HCT116 (cell line): ENCODE measurements around the gene CCDC69. TPM values are rescaled to one million over a fixed set of nuclear protein-coding genes. Genes with fewer than 3 reads are reported as not detected.

ENCODE experiments used
- ATAC-seq: fragments of 200-7000 bp; cut with Tn5 transposase; 2 replicates; pipeline ENCODE4 v1.9.1; 2020; ENCODE audit warnings: mild to moderate bottlenecking, moderate library complexity
- BruUV-seq: library from RNA; stranded (reverse); fragments of 400-500 nt; replicated peaks from 2 replicates; lab custom pipeline; 2021; lab: Mats Ljungman, UMichigan
- CTCF ChIA-PET: fragments of 300-600 bp; sonication (Branson Sonifier 250); formaldehyde crosslinking; loops from one replicate; lab custom pipeline; 2021; ENCODE audit warnings: antibody characterized with exemption; lab: Charles Lee
- POLR2A ChIA-PET: fragments of 300-600, 350-600 bp; sonication (Branson Sonifier 250); formaldehyde crosslinking; loops from one replicate; lab custom pipeline; 2021; ENCODE audit warnings: antibody characterized with exemption; lab: Charles Lee
- RAD21 ChIA-PET, 2 experiments: fragments of 300-600 bp; sonication (Branson Sonifier 250); formaldehyde crosslinking; loops; one replicate each; lab custom pipeline; 2023; ENCODE audit warnings: low total read pairs in 2 of 2; ENCODE audit not compliant: uncharacterized antibody in 2 of 2, unreplicated experiment in 2 of 2, low non-redundant PET in 1 of 2; lab: Charles Lee
- DNase-seq: peaks from one replicate; pipeline ENCODE4 v3.0.0-alpha.2; 2010; ENCODE audit warnings: low read depth, low spot score
- H2AFZ ChIP-seq: fragments of 200-600 bp; shearing (Covaris generic), sonication (generic); 2 replicates; pipeline ENCODE4 v1.6.1; 2017; ENCODE audit warnings: low read depth, mixed run types, mixed read lengths, antibody characterized with exemption, low read length; ENCODE audit not compliant: poor library complexity, severe bottlenecking
- H3K27ac ChIP-seq: 2 replicates; pipeline ENCODE4 v1.5.1; 2012; ENCODE audit warnings: low read depth, low read length
- H3K27me3 ChIP-seq: fragments of 200-600 bp; sonication (generic); 2 replicates; pipeline ENCODE4 v1.6.1; 2016; ENCODE audit warnings: mixed run types, low read length, mixed read lengths; ENCODE audit not compliant: insufficient read depth
- H3K36me3 ChIP-seq, 2 experiments: fragments of 200-500 bp in 1 of 2; fragments of 200-600 bp in 1 of 2; sonication (Bioruptor generic) in 1 of 2; sonication (generic) in 1 of 2; 2 replicates each; pipeline versions ENCODE4 v1.5.1 to v1.6.1; 2014 to 2016; ENCODE audit warnings: low read length in 2 of 2, inconsistent platforms in 1 of 2, mixed read lengths in 1 of 2, mixed run types in 1 of 2; ENCODE audit not compliant: insufficient read depth in 2 of 2, control insufficient read depth in 1 of 2
- H3K4me1 ChIP-seq, 2 experiments: fragments of 200-600 bp in 1 of 2; sonication (generic) in 1 of 2; 2 replicates each; pipeline versions ENCODE4 v1.5.1 to v1.6.1; 2012 to 2017; ENCODE audit warnings: low read length in 2 of 2, inconsistent platforms in 1 of 2, mild to moderate bottlenecking in 1 of 2, mixed read lengths in 1 of 2, mixed run types in 1 of 2, moderate library complexity in 1 of 2; ENCODE audit not compliant: insufficient read depth in 2 of 2, control insufficient read depth in 1 of 2
- H3K4me2 ChIP-seq: fragments of 200-600 bp; sonication (generic); 2 replicates; pipeline ENCODE4 v1.6.1; 2017; ENCODE audit warnings: mixed run types, low read length, mixed read lengths
- H3K4me3 ChIP-seq, 2 experiments: fragments of 200-600 bp in 1 of 2; sonication (generic) in 1 of 2; replicated peaks in 1 of 2; 2 replicates each; pipeline ENCODE4 v1.5.1; 2011 to 2016; ENCODE audit warnings: low read length in 2 of 2, control low read depth in 1 of 2, low read depth in 1 of 2, mild to moderate bottlenecking in 1 of 2, mixed read lengths in 1 of 2, mixed run types in 1 of 2
- H3K79me2 ChIP-seq: fragments of 200-600 bp; sonication (generic); 2 replicates; pipeline ENCODE4 v1.6.1; 2017; ENCODE audit warnings: mild to moderate bottlenecking, mixed run types, low read length, moderate library complexity, mixed read lengths; ENCODE audit not compliant: insufficient read depth
- H3K9ac ChIP-seq: fragments of 200-600 bp; sonication (generic); 2 replicates; pipeline ENCODE4 v1.6.1; 2016; ENCODE audit warnings: low read length, mixed read lengths
- H3K9me2 ChIP-seq: fragments of 200-600 bp; sonication (generic), shearing (Covaris generic); 2 replicates; pipeline ENCODE4 v1.6.1; 2017; ENCODE audit warnings: mixed run types, mild to moderate bottlenecking, moderate library complexity; ENCODE audit not compliant: insufficient read depth
- H3K9me3 ChIP-seq, 2 experiments: fragments of 200-500 bp in 1 of 2; fragments of 200-600 bp in 1 of 2; sonication (Bioruptor generic) in 1 of 2; sonication (generic) in 1 of 2; 2 replicates each; pipeline ENCODE4 v1.6.1; 2014 to 2017; ENCODE audit warnings: low read length in 2 of 2, mixed read lengths in 2 of 2, inconsistent platforms in 1 of 2, low read depth in 1 of 2, mild to moderate bottlenecking in 1 of 2, mixed run types in 1 of 2, moderate library complexity in 1 of 2; ENCODE audit not compliant: control insufficient read depth in 1 of 2, insufficient read depth in 1 of 2
- H4K20me1 ChIP-seq: fragments of 200-600 bp; sonication (generic), shearing (Covaris generic); 2 replicates; pipeline ENCODE4 v1.6.1; 2017; ENCODE audit warnings: mixed run types, mild to moderate bottlenecking, moderate library complexity; ENCODE audit not compliant: insufficient read depth
- FOSL1 ChIP-seq: IDR thresholded peaks from 2 replicates; pipeline ENCODE4 v1.6.1; 2012; ENCODE audit warnings: low read depth
- POLR2A ChIP-seq: IDR thresholded peaks from 2 replicates; pipeline ENCODE4 v1.7.0; 2011; ENCODE audit warnings: borderline replicate concordance; ENCODE audit not compliant: insufficient read depth, insufficient read length; ENCODE audit errors: extremely low read depth
- POLR2AphosphoS5 ChIP-seq: IDR thresholded peaks from 2 replicates; pipeline ENCODE4 v1.6.1; 2011; ENCODE audit warnings: mild to moderate bottlenecking, low read depth, low read length, moderate library complexity
- SIN3A ChIP-seq: IDR thresholded peaks from 2 replicates; pipeline ENCODE4 v1.6.1; 2012; ENCODE audit warnings: low read depth
- TCF7L2 ChIP-seq: IDR thresholded peaks from 2 replicates; pipeline ENCODE4 v1.7.0; 2011; ENCODE audit warnings: borderline replicate concordance, inconsistent platforms; ENCODE audit not compliant: insufficient read depth, insufficient read length; ENCODE audit errors: extremely low read depth
- YY1 ChIP-seq: IDR thresholded peaks from 2 replicates; pipeline ENCODE4 v1.6.1; 2011; ENCODE audit warnings: low read length, low read depth, moderate library complexity, mild to moderate bottlenecking; ENCODE audit not compliant: insufficient replicate concordance; ENCODE audit errors: extremely low read depth
- ZFX ChIP-seq: fragments of 450-650 bp; IDR thresholded peaks from 2 replicates; pipeline ENCODE4 v1.6.1; 2017
- ZNF274 ChIP-seq: fragments of 200-500 bp; sonication (Bioruptor generic); IDR thresholded peaks from 2 replicates; pipeline ENCODE4 v1.6.1; 2014; ENCODE audit warnings: mild to moderate bottlenecking, low read depth, low read length, inconsistent platforms
- intact Hi-C: fragments of 100-400 bp; cut with micrococcal nuclease; formaldehyde crosslinking; loops from 2 replicates; pipeline ENCODE4 v1.10.0; 2022
- total RNA-seq: library from RNA; stranded (reverse); gene quantifications from one replicate; pipeline ENCODE4 v1.2.1, GENCODE V29; 2021; ENCODE audit not compliant: unreplicated experiment
- TF ChIP-seq, protein P1 (sequence below): IDR thresholded peaks from 2 replicates; pipeline ENCODE4 v1.6.1; 2011; ENCODE audit warnings: mild to moderate bottlenecking, low read length, moderate library complexity; ENCODE audit not compliant: insufficient replicate concordance; ENCODE audit errors: extremely low read depth

CCDC69 gene
- total RNA-seq, 1 experiment from 2014 or later = 4.3 TPM

DNA sequence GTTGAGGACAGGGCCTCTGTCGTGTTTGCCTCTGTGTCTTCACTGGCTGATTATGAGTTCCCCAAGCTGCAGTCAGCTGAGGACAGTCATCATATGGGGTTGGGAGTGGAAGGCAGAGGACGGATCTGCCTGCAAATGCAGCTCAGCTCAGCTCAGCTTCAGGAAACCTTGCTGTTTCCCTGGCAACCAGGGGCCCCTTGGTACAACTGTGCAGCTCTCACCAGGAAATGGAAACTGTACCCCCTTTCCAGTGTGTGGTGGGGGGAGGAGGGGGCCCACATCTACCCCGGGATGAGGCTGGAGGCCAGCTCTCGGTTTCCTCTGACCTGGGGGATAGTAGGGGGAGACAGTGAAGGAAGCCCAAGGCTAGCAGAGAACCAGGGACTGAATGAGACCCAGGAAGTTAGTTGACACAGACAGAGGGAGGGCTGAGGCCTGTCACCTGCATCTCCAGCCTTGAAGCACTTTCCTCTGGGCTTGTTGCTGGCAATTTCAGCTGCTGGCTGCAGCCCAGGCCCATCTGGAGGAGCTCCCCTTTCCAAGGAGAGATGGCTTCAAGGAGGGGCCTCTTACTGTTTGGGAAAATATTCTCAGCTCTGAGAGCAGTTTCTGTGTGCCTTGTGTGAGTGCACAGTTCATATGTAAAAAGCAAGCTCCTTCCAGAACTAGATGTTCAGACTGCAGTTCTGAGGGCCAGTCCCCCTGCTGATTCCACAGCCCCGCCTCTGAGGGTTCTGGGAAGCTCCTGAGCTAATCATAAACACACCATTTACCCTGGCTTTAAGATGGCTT is 73.2 kb downstream of the CCDC69 start:
- H3K4me2 ChIP-seq = no peak overlapping the region
- no TSS peak for BruUV-seq
- peaks cover 6% of the 10 kb centered on the region; the same call in 1 of the 2 replicates for H3K79me2 ChIP-seq
- no peak overlapping the region for H3K27ac ChIP-seq
- no peak overlapping the region for H2AFZ ChIP-seq
- CTCF ChIA-PET = no interaction called here
- H3K9me3 ChIP-seq = no peaks in the 10 kb centered on the region
- DNase-seq (no peak), ATAC-seq (0 out of 2 replicates have a peak, but pooled peaks have one; percentile 4)
- H3K27me3 ChIP-seq = no peaks in the 10 kb centered on the region
- no peak overlapping the region for H3K9ac ChIP-seq
- H3K36me3 ChIP-seq = no peaks in the 10 kb centered on the region
- RAD21 ChIA-PET = no interaction called here
- H4K20me1 ChIP-seq = no peaks in the 10 kb centered on the region
- TF ChIP-seq FOSL1 = no peak
- no peak for TF ChIP-seq POLR2A
- no peak for TF ChIP-seq ZNF274
- TF ChIP-seq POLR2AphosphoS5 = no peak
- TF ChIP-seq ZFX = no peak
- TF ChIP-seq SIN3A = no peak
- TF ChIP-seq TCF7L2 = no peak
- TF ChIP-seq, protein P1, sequence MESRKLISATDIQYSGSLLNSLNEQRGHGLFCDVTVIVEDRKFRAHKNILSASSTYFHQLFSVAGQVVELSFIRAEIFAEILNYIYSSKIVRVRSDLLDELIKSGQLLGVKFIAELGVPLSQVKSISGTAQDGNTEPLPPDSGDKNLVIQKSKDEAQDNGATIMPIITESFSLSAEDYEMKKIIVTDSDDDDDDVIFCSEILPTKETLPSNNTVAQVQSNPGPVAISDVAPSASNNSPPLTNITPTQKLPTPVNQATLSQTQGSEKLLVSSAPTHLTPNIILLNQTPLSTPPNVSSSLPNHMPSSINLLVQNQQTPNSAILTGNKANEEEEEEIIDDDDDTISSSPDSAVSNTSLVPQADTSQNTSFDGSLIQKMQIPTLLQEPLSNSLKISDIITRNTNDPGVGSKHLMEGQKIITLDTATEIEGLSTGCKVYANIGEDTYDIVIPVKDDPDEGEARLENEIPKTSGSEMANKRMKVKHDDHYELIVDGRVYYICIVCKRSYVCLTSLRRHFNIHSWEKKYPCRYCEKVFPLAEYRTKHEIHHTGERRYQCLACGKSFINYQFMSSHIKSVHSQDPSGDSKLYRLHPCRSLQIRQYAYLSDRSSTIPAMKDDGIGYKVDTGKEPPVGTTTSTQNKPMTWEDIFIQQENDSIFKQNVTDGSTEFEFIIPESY = no peak
- no peak for TF ChIP-seq YY1
- H3K9me2 ChIP-seq = no peaks in the 10 kb centered on the region
- intact Hi-C loops = no loop called here
- no peak overlapping the region for H3K4me3 ChIP-seq
- POLR2A ChIA-PET = no interaction called here
- peaks cover 1 to 3% of the 10 kb centered on the region in 2 experiments; a peak in 1 of 4 replicates for H3K4me1 ChIP-seq
